Upper lobe of left lung (tissue), 4 donors: Measurements from ENCODE around the gene MYPOP.

Experiments used
- EP300 ChIP-seq, 4 donors: sonication (generic); formaldehyde crosslinking; IDR thresholded peaks; one replicate each; pipeline ENCODE4 v1.5.1; 2017; ENCODE audit warnings: antibody characterized with exemption in 4 of 4, control low read depth in 2 of 4
- POLR2AphosphoS5 ChIP-seq, 2 donors: sonication (generic); formaldehyde crosslinking; IDR thresholded peaks; one replicate each; pipeline ENCODE4 v1.5.1; 2017; ENCODE audit warnings: antibody characterized with exemption in 2 of 2
- TF ChIP-seq, protein P1 (sequence below), 6 experiments: fragments of 450-650 bp in 4 of 6; fragments of 200-600 bp in 2 of 6; sonication (generic) in 2 of 6; IDR thresholded peaks; one replicate each; pipeline ENCODE4 v1.5.1; 2016 to 2019; ENCODE audit warnings: antibody characterized with exemption in 6 of 6

DNA sequence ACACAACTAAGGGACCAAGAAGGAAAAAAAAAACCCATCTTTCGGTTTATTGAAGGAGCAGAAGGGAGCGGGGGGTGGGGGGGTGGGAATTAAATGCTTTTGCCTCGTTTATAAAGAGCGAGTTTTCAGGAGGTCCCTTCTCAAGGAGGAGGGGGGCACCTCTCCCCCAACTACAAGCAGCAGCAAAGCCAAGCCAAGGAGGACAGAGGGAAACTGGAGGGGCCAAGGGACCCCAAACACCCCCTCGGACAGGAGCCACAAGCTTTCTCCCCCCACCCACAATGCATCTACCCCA is 18.9 kb downstream of the MYPOP start:
- TF ChIP-seq, protein P1, sequence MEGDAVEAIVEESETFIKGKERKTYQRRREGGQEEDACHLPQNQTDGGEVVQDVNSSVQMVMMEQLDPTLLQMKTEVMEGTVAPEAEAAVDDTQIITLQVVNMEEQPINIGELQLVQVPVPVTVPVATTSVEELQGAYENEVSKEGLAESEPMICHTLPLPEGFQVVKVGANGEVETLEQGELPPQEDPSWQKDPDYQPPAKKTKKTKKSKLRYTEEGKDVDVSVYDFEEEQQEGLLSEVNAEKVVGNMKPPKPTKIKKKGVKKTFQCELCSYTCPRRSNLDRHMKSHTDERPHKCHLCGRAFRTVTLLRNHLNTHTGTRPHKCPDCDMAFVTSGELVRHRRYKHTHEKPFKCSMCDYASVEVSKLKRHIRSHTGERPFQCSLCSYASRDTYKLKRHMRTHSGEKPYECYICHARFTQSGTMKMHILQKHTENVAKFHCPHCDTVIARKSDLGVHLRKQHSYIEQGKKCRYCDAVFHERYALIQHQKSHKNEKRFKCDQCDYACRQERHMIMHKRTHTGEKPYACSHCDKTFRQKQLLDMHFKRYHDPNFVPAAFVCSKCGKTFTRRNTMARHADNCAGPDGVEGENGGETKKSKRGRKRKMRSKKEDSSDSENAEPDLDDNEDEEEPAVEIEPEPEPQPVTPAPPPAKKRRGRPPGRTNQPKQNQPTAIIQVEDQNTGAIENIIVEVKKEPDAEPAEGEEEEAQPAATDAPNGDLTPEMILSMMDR (IDR thresholded peaks at IDR 0.05), result peak in 1 of 6 experiments; percentile 38
- TF ChIP-seq POLR2AphosphoS5 (IDR thresholded peaks at IDR 0.05) (no peak), EP300 (IDR thresholded peaks at IDR 0.05) (no peak)
